Measurements from ENCODE around the gene ADAMTS6.

The ADAMTS6 gene

GRCh38 chr5:65329266-65329665 lies 152.5 kb downstream of the ADAMTS6 start:
- TF ChIP-seq SIN3A (IDR thresholded peaks at IDR 0.05; ENCODE audit: borderline replicate concordance, insufficient read depth, low read length), result no peak
- TF ChIP-seq REST (IDR thresholded peaks at IDR 0.05; ENCODE audit: insufficient read depth in 1 of 2, low read depth in 2 of 2, low read length in 2 of 2), result no peak
- no peak for TF ChIP-seq POLR2AphosphoS5 (IDR thresholded peaks at IDR 0.05; ENCODE audit: low read depth, low read length)
- no peak for TF ChIP-seq TAF1 (IDR thresholded peaks at IDR 0.05; ENCODE audit: borderline replicate concordance, insufficient read depth, low read length)
- TF ChIP-seq FOXP2 (optimal IDR thresholded peaks at IDR 0.05; ENCODE audit: borderline replicate concordance, extremely low read depth, extremely low read length, insufficient read depth), result no peak

- TF ChIP-seq FOXP2 (optimal IDR thresholded peaks at IDR 0.05; ENCODE audit: borderline replicate concordance, extremely low read depth, extremely low read length, insufficient read depth) (no peak), SIN3A (IDR thresholded peaks at IDR 0.05; ENCODE audit: borderline replicate concordance, insufficient read depth, low read length) (no peak), REST (IDR thresholded peaks at IDR 0.05; ENCODE audit: insufficient read depth in 1 of 2, low read depth in 2 of 2, low read length in 2 of 2) (no peak), TAF1 (IDR thresholded peaks at IDR 0.05; ENCODE audit: borderline replicate concordance, insufficient read depth, low read length) (no peak), POLR2AphosphoS5 (IDR thresholded peaks at IDR 0.05; ENCODE audit: low read depth, low read length) (no peak)
Observed at GRCh38 chr5:65327582-65327981, 154.1 kb downstream of the ADAMTS6 start.

GRCh38 chr5:65326922-65327321 lies 154.8 kb downstream of the ADAMTS6 start:
- TF ChIP-seq FOXP2 (optimal IDR thresholded peaks at IDR 0.05; ENCODE audit: borderline replicate concordance, extremely low read depth, extremely low read length, insufficient read depth) (no peak), REST (IDR thresholded peaks at IDR 0.05; ENCODE audit: insufficient read depth in 1 of 2, low read depth in 2 of 2, low read length in 2 of 2) (no peak), TAF1 (IDR thresholded peaks at IDR 0.05; ENCODE audit: borderline replicate concordance, insufficient read depth, low read length) (no peak), POLR2AphosphoS5 (IDR thresholded peaks at IDR 0.05; ENCODE audit: low read depth, low read length) (no peak), SIN3A (IDR thresholded peaks at IDR 0.05; ENCODE audit: borderline replicate concordance, insufficient read depth, low read length) (no peak)

- TF ChIP-seq POLR2AphosphoS5 (IDR thresholded peaks at IDR 0.05; ENCODE audit: low read depth, low read length) (no peak), TAF1 (IDR thresholded peaks at IDR 0.05; ENCODE audit: borderline replicate concordance, insufficient read depth, low read length) (no peak), REST (IDR thresholded peaks at IDR 0.05; ENCODE audit: insufficient read depth in 1 of 2, low read depth in 2 of 2, low read length in 2 of 2) (no peak), FOXP2 (optimal IDR thresholded peaks at IDR 0.05; ENCODE audit: borderline replicate concordance, extremely low read depth, extremely low read length, insufficient read depth) (no peak)
Observed at GRCh38 chr5:65324226-65324625, 157.5 kb downstream of the ADAMTS6 start.

GRCh38 chr5:65320250-65320649 lies 161.5 kb downstream of the ADAMTS6 start:
- no peak for TF ChIP-seq REST (IDR thresholded peaks at IDR 0.05; ENCODE audit: insufficient read depth in 1 of 2, low read depth in 2 of 2, low read length in 2 of 2)
- no peak for TF ChIP-seq FOXP2 (optimal IDR thresholded peaks at IDR 0.05; ENCODE audit: borderline replicate concordance, extremely low read depth, extremely low read length, insufficient read depth)
- TF ChIP-seq SIN3A (IDR thresholded peaks at IDR 0.05; ENCODE audit: borderline replicate concordance, insufficient read depth, low read length), result no peak
- no peak for TF ChIP-seq TAF1 (IDR thresholded peaks at IDR 0.05; ENCODE audit: borderline replicate concordance, insufficient read depth, low read length)
- no peak for TF ChIP-seq POLR2AphosphoS5 (IDR thresholded peaks at IDR 0.05; ENCODE audit: low read depth, low read length)
